Measurements from ENCODE around the gene ARHGAP31.

GRCh38 chr3:119453822-119454221 is 159.6 kb downstream of the ARHGAP31 start:
- TF ChIP-seq CTCF (conservative IDR thresholded peaks at IDR 0.05) (no peak), EZH2 (IDR thresholded peaks at IDR 0.05; ENCODE audit: low read depth) (no peak)
